HepG2 (cell line): ENCODE measurements around the gene PCYOX1L. TPM values are rescaled to one million over a fixed set of nuclear protein-coding genes. Genes with fewer than 3 reads are reported as not detected.

ENCODE experiments used
- ARNT2 ChIP-seq: sonication (generic); formaldehyde crosslinking; IDR thresholded peaks from 2 replicates; pipeline ENCODE4 v1.8.0; 2022; ENCODE audit warnings: mild to moderate bottlenecking, low read depth, missing genetic modification reagents, moderate library complexity
- GATAD1 ChIP-seq: IDR thresholded peaks from 2 replicates; pipeline ENCODE4 v1.6.1; 2016; ENCODE audit warnings: missing genetic modification reagents, missing compliant biosample characterization
- KDM1A ChIP-seq: IDR thresholded peaks from 2 replicates; pipeline ENCODE4 v1.6.1; 2016; ENCODE audit warnings: missing compliant biosample characterization
- SOX5 ChIP-seq: IDR thresholded peaks from 2 replicates; pipeline ENCODE4 v1.6.1; 2016; ENCODE audit warnings: borderline replicate concordance
- TP53 ChIP-seq: sonication (generic); formaldehyde crosslinking; conservative IDR thresholded peaks from 2 replicates; pipeline ENCODE4 v1.4.0; 2020; ENCODE audit warnings: missing genetic modification reagents
- ZBED4 ChIP-seq: sonication (generic); formaldehyde crosslinking; IDR thresholded peaks from 2 replicates; pipeline ENCODE4 v1.4.0; 2020; ENCODE audit warnings: missing genetic modification reagents, borderline replicate concordance
- ZNF17 ChIP-seq: sonication (generic); formaldehyde crosslinking; IDR thresholded peaks from 2 replicates; pipeline ENCODE4 v1.5.0; 2020; ENCODE audit warnings: mild to moderate bottlenecking, missing genetic modification reagents
- polyA plus RNA-seq, 8 experiments: library from polyadenylated mRNA; depleted of rRNA in 3 of 8; stranded (reverse) in 7 of 8; unstranded in 1 of 8; fragments of >200 nt; fragmentation: Illumina TruSeq in 4 of 8; extraction: Trizol in 4 of 8; gene quantifications; 2 replicates each; pipeline versions ENCODE4 v1.2.1 to v1.2.3, GENCODE V29; 2011 to 2016; ENCODE audit warnings: low read depth in 4 of 8, missing spikeins in 1 of 8, mixed read lengths in 1 of 8; ENCODE audit not compliant: insufficient read depth in 1 of 8
- total RNA-seq, 5 experiments: library from RNA; depleted of rRNA; stranded (reverse); fragments of >200 nt; fragmentation: Illumina TruSeq; extraction: Trizol; gene quantifications; 2 replicates each; pipeline ENCODE4 v1.2.3, GENCODE V29; 2016; ENCODE audit warnings: low read depth in 1 of 5
- TF ChIP-seq, protein P1 (sequence below): sonication (generic); formaldehyde crosslinking; IDR thresholded peaks from 2 replicates; pipeline ENCODE4 v1.4.0; 2020; ENCODE audit warnings: mild to moderate bottlenecking, missing genetic modification reagents, borderline replicate concordance
- TF ChIP-seq, protein P2 (sequence below): sonication (generic); formaldehyde crosslinking; IDR thresholded peaks from 2 replicates; pipeline ENCODE4 v1.5.1; 2020; ENCODE audit warnings: mild to moderate bottlenecking, missing genetic modification reagents, borderline replicate concordance
- TF ChIP-seq, protein P3 (sequence below): sonication (generic); formaldehyde crosslinking; IDR thresholded peaks from 2 replicates; pipeline ENCODE4 v1.5.0; 2020; ENCODE audit warnings: missing genetic modification reagents

Gene PCYOX1L
- total and polyA plus RNA-seq, 2 of the 13 experiments (the other 11 are each of a cell fraction or from before 2014, with no cell fraction given), result 1.00 to 3.7 TPM

- TF ChIP-seq, protein P1, sequence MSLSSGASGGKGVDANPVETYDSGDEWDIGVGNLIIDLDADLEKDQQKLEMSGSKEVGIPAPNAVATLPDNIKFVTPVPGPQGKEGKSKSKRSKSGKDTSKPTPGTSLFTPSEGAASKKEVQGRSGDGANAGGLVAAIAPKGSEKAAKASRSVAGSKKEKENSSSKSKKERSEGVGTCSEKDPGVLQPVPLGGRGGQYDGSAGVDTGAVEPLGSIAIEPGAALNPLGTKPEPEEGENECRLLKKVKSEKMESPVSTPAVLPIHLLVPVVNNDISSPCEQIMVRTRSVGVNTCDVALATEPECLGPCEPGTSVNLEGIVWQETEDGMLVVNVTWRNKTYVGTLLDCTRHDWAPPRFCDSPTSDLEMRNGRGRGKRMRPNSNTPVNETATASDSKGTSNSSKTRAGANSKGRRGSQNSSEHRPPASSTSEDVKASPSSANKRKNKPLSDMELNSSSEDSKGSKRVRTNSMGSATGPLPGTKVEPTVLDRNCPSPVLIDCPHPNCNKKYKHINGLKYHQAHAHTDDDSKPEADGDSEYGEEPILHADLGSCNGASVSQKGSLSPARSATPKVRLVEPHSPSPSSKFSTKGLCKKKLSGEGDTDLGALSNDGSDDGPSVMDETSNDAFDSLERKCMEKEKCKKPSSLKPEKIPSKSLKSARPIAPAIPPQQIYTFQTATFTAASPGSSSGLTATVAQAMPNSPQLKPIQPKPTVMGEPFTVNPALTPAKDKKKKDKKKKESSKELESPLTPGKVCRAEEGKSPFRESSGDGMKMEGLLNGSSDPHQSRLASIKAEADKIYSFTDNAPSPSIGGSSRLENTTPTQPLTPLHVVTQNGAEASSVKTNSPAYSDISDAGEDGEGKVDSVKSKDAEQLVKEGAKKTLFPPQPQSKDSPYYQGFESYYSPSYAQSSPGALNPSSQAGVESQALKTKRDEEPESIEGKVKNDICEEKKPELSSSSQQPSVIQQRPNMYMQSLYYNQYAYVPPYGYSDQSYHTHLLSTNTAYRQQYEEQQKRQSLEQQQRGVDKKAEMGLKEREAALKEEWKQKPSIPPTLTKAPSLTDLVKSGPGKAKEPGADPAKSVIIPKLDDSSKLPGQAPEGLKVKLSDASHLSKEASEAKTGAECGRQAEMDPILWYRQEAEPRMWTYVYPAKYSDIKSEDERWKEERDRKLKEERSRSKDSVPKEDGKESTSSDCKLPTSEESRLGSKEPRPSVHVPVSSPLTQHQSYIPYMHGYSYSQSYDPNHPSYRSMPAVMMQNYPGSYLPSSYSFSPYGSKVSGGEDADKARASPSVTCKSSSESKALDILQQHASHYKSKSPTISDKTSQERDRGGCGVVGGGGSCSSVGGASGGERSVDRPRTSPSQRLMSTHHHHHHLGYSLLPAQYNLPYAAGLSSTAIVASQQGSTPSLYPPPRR, result no peak
- TF ChIP-seq TP53 (CRISPR knock-in tag) (no peak), SOX5 (CRISPR knock-in tag) (no peak; the same call in 1 of the 2 replicates), KDM1A (CRISPR knock-in tag) (no peak), ZBED4 (CRISPR knock-in tag) (no peak), ZNF17 (CRISPR knock-in tag) (no peak), GATAD1 (CRISPR knock-in tag) (no peak), ARNT2 (CRISPR knock-in tag) (no peak)
- TF ChIP-seq, protein P2, sequence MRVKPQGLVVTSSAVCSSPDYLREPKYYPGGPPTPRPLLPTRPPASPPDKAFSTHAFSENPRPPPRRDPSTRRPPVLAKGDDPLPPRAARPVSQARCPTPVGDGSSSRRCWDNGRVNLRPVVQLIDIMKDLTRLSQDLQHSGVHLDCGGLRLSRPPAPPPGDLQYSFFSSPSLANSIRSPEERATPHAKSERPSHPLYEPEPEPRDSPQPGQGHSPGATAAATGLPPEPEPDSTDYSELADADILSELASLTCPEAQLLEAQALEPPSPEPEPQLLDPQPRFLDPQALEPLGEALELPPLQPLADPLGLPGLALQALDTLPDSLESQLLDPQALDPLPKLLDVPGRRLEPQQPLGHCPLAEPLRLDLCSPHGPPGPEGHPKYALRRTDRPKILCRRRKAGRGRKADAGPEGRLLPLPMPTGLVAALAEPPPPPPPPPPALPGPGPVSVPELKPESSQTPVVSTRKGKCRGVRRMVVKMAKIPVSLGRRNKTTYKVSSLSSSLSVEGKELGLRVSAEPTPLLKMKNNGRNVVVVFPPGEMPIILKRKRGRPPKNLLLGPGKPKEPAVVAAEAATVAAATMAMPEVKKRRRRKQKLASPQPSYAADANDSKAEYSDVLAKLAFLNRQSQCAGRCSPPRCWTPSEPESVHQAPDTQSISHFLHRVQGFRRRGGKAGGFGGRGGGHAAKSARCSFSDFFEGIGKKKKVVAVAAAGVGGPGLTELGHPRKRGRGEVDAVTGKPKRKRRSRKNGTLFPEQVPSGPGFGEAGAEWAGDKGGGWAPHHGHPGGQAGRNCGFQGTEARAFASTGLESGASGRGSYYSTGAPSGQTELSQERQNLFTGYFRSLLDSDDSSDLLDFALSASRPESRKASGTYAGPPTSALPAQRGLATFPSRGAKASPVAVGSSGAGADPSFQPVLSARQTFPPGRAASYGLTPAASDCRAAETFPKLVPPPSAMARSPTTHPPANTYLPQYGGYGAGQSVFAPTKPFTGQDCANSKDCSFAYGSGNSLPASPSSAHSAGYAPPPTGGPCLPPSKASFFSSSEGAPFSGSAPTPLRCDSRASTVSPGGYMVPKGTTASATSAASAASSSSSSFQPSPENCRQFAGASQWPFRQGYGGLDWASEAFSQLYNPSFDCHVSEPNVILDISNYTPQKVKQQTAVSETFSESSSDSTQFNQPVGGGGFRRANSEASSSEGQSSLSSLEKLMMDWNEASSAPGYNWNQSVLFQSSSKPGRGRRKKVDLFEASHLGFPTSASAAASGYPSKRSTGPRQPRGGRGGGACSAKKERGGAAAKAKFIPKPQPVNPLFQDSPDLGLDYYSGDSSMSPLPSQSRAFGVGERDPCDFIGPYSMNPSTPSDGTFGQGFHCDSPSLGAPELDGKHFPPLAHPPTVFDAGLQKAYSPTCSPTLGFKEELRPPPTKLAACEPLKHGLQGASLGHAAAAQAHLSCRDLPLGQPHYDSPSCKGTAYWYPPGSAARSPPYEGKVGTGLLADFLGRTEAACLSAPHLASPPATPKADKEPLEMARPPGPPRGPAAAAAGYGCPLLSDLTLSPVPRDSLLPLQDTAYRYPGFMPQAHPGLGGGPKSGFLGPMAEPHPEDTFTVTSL (CRISPR knock-in tag), result no peak
- TF ChIP-seq, protein P3, sequence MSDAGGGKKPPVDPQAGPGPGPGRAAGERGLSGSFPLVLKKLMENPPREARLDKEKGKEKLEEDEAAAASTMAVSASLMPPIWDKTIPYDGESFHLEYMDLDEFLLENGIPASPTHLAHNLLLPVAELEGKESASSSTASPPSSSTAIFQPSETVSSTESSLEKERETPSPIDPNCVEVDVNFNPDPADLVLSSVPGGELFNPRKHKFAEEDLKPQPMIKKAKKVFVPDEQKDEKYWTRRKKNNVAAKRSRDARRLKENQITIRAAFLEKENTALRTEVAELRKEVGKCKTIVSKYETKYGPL, result no peak
Observed at GRCh38 chr5:149380466-149381121, 22.7 kb downstream of the PCYOX1L start (continued).
